Upper lobe of left lung (tissue), 6 donors: ENCODE measurements around the gene HSD17B2. TPM values are rescaled to one million over a fixed set of nuclear protein-coding genes. Genes with fewer than 3 reads are reported as not detected.
A peak's percentile ranks its signal among the peaks of the same experiment; 100 is the strongest.

Source experiments
- ATAC-seq, 2 donors: fragments of 200-7000 bp; cut with Tn5 transposase; one replicate each; pipeline ENCODE4 v1.9.1; 2022; ENCODE audit warnings: mild to moderate bottlenecking in 2 of 2, moderate library complexity in 2 of 2; ENCODE audit not compliant: low FRiP score in 2 of 2
- DNase-seq, 2 donors: peaks; one replicate each; pipeline ENCODE4 v3.0.0-alpha.2; 2019 to 2020
- H3K27ac ChIP-seq, 4 donors: fragments of 200-600 bp; sonication (generic); one replicate each; pipeline ENCODE4 v1.5.1; 2016 to 2019
- H3K27me3 ChIP-seq, 4 donors: fragments of 200-600 bp; sonication (generic); one replicate each; pipeline ENCODE4 v1.5.1; 2017 to 2019
- H3K36me3 ChIP-seq, 4 donors: fragments of 200-600 bp; sonication (generic); one replicate each; pipeline ENCODE4 v1.5.1; 2016 to 2019
- H3K4me1 ChIP-seq, 4 donors: fragments of 200-600 bp; sonication (generic); one replicate each; pipeline ENCODE4 v1.5.1; 2018 to 2019
- H3K4me3 ChIP-seq, 4 donors: fragments of 200-600 bp; sonication (generic); one replicate each; pipeline ENCODE4 v1.5.1; 2017 to 2019; ENCODE audit warnings: mild to moderate bottlenecking in 2 of 4, moderate library complexity in 1 of 4
- H3K9me3 ChIP-seq, 4 donors: fragments of 200-600 bp; sonication (generic); one replicate each; pipeline ENCODE4 v1.5.1; 2018 to 2019
- CTCF ChIP-seq, 6 experiments: fragments of 450-650 bp in 4 of 6; fragments of 200-600 bp in 2 of 6; sonication (generic) in 2 of 6; IDR thresholded peaks; one replicate each; pipeline ENCODE4 v1.5.1; 2016 to 2019; ENCODE audit warnings: antibody characterized with exemption in 6 of 6
- EP300 ChIP-seq, 4 donors: sonication (generic); formaldehyde crosslinking; IDR thresholded peaks; one replicate each; pipeline ENCODE4 v1.5.1; 2017; ENCODE audit warnings: antibody characterized with exemption in 4 of 4, control low read depth in 2 of 4
- POLR2A ChIP-seq, 4 donors: fragments of 450-650 bp; IDR thresholded peaks; one replicate each; pipeline ENCODE4 v1.5.1; 2016 to 2017; ENCODE audit warnings: antibody characterized with exemption in 4 of 4, mild to moderate bottlenecking in 2 of 4
- POLR2AphosphoS5 ChIP-seq, 2 donors: sonication (generic); formaldehyde crosslinking; IDR thresholded peaks; one replicate each; pipeline ENCODE4 v1.5.1; 2017; ENCODE audit warnings: antibody characterized with exemption in 2 of 2
- WGBS, 2 donors: methylation state at CpG; one replicate each; pipeline ENCODE4 v1.1.5; 2017 to 2018; 5-methylcytosine and 5-hydroxymethylcytosine counted together
- total RNA-seq, 6 donors: library from RNA; depleted of rRNA in 4 of 6; stranded (reverse); fragments of >200 nt in 4 of 6; gene quantifications; one replicate each; pipeline versions ENCODE4 v1.1.0 to v1.2.1, GENCODE V29; 2016 to 2021
- donor health status: DM: no; HTN: no; CAD: no; lungs with moderate emphysema.
- donor health status: DM: no; HTN: yes; CAD: no; lungs with severe emphysema.

HSD17B2 gene
- total RNA-seq, 6 donors from 2014 or later, result 0.49 to 2.0 (median 1.4) TPM; not detected in 2

GRCh38 chr16:82010649-82011048 lies 24.4 kb upstream of the HSD17B2 start:
- no peak for ATAC-seq
- Histone ChIP-seq H3K27me3 (no peaks in the 10 kb centered on the region), H3K4me1 (peaks cover 0 to 5% (median 0%) of the 10 kb centered on the region in 4 donors), H3K4me3 (peak overlapping the region in 3 of 4 donors; percentile 51 to 70 (median 70)), H3K9me3 (peaks cover 0 to 8% (median 7%) of the 10 kb centered on the region in 4 donors), H3K36me3 (no peaks in the 10 kb centered on the region), H3K27ac (no peak overlapping the region)
- TF ChIP-seq CTCF (IDR thresholded peaks at IDR 0.05) (no peak), EP300 (IDR thresholded peaks at IDR 0.05) (no peak), POLR2AphosphoS5 (IDR thresholded peaks at IDR 0.05) (no peak), POLR2A (IDR thresholded peaks at IDR 0.05) (no peak)
- no peak for DNase-seq
- WGBS, 2 donors, result 82 to 86% methylated on average over 8 of the region's 8 CpGs

GRCh38 chr16:82011199-82011641 lies 23.8 kb upstream of the HSD17B2 start, which contains the start of gene SDR42E1:
TSS of gene SDR42E1 (minus strand) at chr16:82011470. CDS start at chr16:82000858, 10,612 bp downstream.
- peak; percentile 79 to 91 for ATAC-seq
- peak within 1 kb of the TSS in 2 of 4 donors; percentile 12 to 69 for H3K27ac ChIP-seq
- H3K27me3 ChIP-seq, result no peaks in the 10 kb centered on the region
- DNase-seq, result peak; percentile 74 to 88
- WGBS, 2 donors, result 8 to 14% methylated on average over 16 to 24 of the region's 32 CpGs
- peaks cover 0 to 10% (median 0%) of the 10 kb centered on the region in 4 donors for H3K4me1 ChIP-seq
- H3K9me3 ChIP-seq, result peaks cover 0 to 8% (median 7%) of the 10 kb centered on the region in 4 donors
- H3K36me3 ChIP-seq, result no peaks in the 10 kb centered on the region
- H3K4me3 ChIP-seq, result peak within 1 kb of the TSS; percentile 10 to 70 (median 60)
- TF ChIP-seq CTCF (IDR thresholded peaks at IDR 0.05) (no peak), POLR2A (IDR thresholded peaks at IDR 0.05) (peak in 1 of 4 donors; percentile 42)

GRCh38 chr16:82013139-82013538 lies 21.9 kb upstream of the HSD17B2 start:
- no peak for ATAC-seq
- no peaks in the 10 kb centered on the region for H3K36me3 ChIP-seq
- WGBS, 2 donors, result 75 to 88% methylated on average over 2 of the region's 2 CpGs
- peaks cover 0 to 8% (median 7%) of the 10 kb centered on the region in 4 donors for H3K9me3 ChIP-seq
- TF ChIP-seq POLR2AphosphoS5 (IDR thresholded peaks at IDR 0.05) (no peak), POLR2A (IDR thresholded peaks at IDR 0.05) (no peak), EP300 (IDR thresholded peaks at IDR 0.05) (no peak), CTCF (IDR thresholded peaks at IDR 0.05) (no peak)
- H3K4me3 ChIP-seq, result no peak overlapping the region
- H3K27ac ChIP-seq, result no peak overlapping the region
- peaks cover 0 to 15% (median 0%) of the 10 kb centered on the region in 4 donors for H3K4me1 ChIP-seq
- H3K27me3 ChIP-seq, result no peaks in the 10 kb centered on the region
- DNase-seq, result no peak

- ATAC-seq, result no peak
- 23 to 36% methylated on average over 7 of the region's 7 CpGs for WGBS, 2 donors
- peak overlapping the region in 1 of 4 donors; percentile 8 for H3K4me3 ChIP-seq
Measured at GRCh38 chr16:82016263-82016662, 18.8 kb upstream of the HSD17B2 start.

More at GRCh38 chr16:82016263-82016662, 18.8 kb upstream of the HSD17B2 start:
- TF ChIP-seq EP300 (IDR thresholded peaks at IDR 0.05) (no peak), CTCF (IDR thresholded peaks at IDR 0.05) (peak in 5 of 6 experiments; percentile 8 to 37 (median 31))
- no peak for DNase-seq
- Histone ChIP-seq H3K27me3 (no peaks in the 10 kb centered on the region), H3K9me3 (no peaks in the 10 kb centered on the region), H3K27ac (no peak overlapping the region), H3K36me3 (no peaks in the 10 kb centered on the region), H3K4me1 (peaks cover 0 to 13% (median 0%) of the 10 kb centered on the region in 4 donors)
